ENCODE results near the gene GREM1.
A peak's percentile ranks its signal among the peaks of the same experiment; 100 is the strongest.

The GREM1 gene

DNA sequence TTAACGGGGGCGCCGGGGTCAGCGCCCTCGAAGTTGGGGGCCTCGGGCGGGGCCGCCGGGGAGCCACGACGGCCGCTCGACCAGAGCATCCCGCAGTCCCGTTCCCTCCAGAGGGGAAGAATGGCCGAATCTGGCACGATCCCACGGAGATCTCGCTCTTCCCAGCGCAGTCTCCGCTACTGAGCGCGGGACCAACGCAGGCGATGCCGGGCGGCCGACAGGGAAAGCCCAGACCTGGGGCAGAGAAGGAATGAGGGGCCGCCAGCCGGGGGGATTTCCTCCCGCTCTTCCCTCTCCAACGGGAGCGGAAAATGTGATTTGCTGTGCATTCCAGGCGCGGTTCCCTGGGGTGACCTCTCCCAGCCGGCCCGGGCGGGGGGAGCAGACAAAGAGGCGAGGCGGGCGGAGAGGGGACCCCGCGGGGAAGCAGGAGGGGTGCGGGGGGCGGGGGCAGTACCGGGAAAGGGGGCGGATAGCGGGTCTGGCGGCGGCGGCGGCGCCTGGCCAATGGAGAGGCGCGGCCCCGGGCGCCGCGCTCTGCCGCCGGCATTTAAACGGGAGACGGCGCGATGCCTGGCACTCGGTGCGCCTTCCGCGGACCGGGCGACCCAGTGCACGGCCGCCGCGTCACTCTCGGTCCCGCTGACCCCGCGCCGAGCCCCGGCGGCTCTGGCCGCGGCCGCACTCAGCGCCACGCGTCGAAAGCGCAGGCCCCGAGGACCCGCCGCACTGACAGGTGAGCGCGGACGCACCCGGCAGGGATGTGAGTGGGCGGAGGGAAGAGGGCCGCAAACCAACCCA, at the start of gene GREM1:
GREM1 (plus strand) TSS at position 579 of the 801 bp plus-strand sequence. CDS start 12,687 bp downstream, outside the sequence.
- DNase-seq = no peak

- peak; percentile 3 for DNase-seq
These were observed 48.9 kb upstream of the GREM1 start for GRCh38 chr15:32668942-32669341.

GRCh38 chr15:32669896-32670611, 47.8 kb upstream of the GREM1 start:
- peak; percentile 44 for DNase-seq

- DNase-seq = no peak
These were observed 47.2 kb upstream of the GREM1 start for GRCh38 chr15:32670623-32671022.

GRCh38 chr15:32671339-32672325, 46.2 kb upstream of the GREM1 start:
- DNase-seq = no peak

DNA sequence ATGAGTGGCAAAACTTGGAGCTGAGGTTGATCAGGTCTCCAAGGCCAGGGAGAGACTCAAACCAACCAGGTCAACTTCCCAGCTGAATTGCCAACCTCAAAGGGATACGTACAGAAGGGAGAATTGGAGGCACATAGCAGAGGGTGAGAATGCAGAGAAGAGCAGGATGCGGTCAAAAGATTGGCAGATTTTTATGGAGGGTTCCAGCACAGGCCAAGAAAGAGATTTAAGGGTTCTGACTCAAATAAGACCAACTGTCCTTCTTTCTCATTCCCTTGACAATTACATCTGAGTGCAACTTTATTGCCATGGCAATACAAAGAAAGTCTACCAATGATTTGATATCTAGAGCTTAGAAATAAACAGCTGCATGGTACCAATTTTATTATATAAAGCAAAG, 43.1 kb upstream of the GREM1 start:
- DNase-seq = no peak

DNA sequence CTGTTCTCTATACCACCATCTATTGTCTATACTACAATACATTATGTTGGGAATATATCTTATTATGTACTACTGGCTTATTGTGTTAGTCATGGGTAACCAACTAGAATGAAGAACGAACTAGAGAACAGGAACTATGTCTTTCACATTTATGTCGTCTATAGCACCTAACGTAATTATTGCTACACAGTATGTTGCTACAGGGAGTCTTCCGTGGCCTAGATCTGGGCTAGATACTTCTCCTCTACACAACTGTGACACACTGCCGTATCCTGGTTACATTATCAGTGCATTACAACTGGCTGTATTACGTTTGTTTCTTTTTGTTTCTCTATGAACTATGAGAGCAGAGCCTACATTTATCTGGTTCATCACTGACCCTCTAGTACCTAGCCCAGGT, 42.3 kb upstream of the GREM1 start:
- peak; percentile 7 for DNase-seq

GRCh38 chr15:32676169-32676568, 41.6 kb upstream of the GREM1 start:
- no peak for DNase-seq

GRCh38 chr15:32677238-32677750, 40.5 kb upstream of the GREM1 start:
- DNase-seq = peak; percentile 6

DNA sequence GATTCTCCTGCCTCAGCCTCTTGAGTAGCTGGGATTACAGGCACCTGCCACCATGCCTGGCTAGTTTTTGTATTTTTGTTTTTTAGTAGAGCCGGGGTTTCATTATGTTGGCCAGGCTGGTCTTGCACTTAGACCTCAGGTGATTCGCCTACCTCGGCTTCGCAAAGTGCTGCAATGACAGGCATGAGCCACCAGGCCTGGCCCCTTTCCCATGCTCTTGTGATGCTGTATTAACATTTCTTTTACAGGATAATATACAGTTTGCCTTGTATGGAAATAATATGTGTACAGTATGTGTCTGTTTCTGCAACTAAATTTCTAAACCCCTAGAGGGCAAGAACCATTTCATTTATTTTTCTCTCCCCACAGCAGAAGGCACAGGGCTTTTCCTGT, 38.5 kb upstream of the GREM1 start:
- DNase-seq = no peak

GRCh38 chr15:32682569-32682968, 35.2 kb upstream of the GREM1 start:
- no peak for DNase-seq

DNA sequence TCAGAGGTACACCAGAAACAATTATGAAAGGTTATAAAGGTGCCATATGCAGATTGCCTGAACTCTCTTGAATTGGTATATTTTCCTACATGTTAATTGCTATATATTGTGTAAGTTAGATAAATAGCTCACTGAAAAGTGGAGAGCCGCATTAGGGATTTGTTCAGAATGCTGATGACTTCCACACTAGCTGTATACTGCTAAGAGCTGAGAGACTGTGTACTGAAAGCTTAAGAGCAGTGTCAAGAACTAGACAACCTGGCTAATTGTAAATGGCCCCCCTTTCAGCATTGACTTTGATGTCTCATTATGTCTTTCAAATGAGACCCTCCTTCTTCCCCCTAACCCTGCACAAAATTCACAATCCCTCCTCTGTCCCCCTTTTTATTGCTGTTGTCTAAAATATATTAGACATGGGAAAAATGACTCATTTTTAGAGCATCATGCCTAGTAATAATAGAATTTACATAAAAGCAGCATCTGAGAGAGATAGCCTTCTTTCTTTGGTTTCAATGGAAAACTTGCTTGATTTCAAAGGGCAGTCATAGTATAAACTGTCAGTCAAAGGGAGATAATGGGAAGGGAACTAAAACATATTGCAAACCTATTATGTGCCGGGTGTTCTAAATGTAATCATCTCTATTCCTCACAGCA, 34.7 kb upstream of the GREM1 start:
- DNase-seq = no peak

- DNase-seq = peak; percentile 55
These were observed 33.8 kb upstream of the GREM1 start for GRCh38 chr15:32683906-32684584.

- DNase-seq = no peak
These were observed 32.2 kb upstream of the GREM1 start for GRCh38 chr15:32685576-32685975.

DNA sequence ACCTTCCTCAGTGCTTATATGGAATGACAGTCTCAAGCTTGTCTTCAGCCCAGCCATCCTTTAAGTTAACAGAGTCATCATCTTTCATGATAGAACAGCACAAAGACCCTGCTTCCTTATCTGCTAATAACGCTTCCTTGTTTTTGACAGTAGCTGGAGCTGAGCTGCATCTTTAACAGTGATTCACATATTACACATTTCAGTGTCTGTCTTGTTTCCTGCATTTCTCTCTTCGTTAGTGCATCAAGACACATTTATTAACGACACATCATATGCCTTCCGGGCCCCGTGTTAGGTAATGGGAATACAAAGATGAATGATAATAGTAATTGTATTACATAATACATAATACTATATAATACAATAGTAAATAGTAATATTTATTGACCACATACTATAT, 30.2 kb upstream of the GREM1 start:
- DNase-seq = no peak

DNA sequence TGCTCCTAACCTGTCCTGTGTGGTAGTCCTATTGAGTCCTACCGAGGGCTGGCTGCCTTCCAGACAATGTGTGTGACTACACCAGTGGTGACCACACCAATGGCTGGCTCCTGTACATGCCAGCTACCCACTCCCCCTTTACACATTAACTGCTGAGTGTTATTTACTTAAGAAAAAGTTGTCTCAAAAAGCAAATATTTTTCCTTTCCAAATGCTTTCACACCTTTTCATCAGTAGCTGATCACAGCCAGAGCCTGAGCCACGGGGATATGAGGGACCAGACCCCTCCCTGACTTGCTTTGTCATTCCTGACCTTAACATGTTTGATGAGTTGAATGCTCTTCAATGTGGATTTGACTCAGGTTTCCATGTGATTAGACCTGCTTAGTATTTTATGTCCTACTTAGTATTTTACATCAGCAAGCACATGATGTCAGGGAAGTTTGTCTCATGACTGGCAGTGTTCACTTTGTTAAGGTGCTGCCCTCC, 29.6 kb upstream of the GREM1 start:
- DNase-seq = no peak

DNA sequence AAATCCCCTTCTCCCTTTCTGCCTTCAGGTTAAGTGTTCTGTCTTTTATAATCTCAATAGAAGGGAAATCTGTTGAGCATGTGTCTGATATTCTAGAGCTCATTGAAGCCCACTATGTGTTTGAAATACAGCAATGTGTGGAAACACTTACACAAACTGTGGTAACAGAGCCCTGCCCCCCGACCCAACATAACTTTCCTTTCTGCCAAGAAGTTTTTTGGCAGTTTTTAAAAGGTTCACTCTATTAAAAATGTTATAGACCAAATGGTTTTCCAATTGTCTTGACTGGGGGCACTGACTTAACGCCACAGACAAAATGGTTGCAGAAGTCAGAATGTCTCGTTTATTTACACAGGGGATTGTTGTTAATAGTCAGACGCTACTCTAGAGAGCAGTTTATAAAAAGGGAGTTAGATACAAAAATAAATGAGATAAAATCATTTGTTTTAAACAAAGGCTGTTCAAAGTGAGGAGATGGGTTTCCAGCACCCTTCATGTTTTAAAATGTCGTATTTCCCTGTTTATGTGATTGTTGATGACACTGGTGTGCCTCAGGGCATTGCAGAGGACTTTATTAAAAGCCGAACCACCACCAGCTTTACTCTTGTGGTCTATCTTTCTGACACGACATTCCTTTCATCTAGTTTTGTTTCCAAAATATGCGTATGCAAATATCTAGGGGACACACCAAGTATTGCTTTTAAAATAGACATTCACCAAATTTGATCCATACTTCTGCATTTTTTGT, 26.7 kb upstream of the GREM1 start:
- DNase-seq = no peak

DNA sequence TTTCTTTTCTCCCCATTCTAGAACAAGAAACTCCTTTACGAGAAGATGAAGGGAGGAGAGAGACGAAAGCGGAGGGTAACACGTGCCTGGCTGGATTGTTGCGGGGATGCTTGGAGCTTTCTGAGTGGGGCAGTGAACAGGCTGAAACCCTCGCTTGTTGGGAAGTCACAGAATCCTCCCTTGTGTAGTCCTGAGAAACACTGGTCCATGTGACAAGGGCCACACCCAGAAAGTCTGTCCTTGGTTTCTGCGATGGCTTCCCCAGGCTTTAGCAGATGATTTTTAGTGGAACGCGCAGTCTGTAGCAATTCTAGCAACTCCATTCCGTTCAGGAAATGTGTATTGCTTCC, 26.1 kb upstream of the GREM1 start:
- no peak for DNase-seq

- DNase-seq = no peak
These were observed 25.5 kb upstream of the GREM1 start for GRCh38 chr15:32692286-32692685.

DNA sequence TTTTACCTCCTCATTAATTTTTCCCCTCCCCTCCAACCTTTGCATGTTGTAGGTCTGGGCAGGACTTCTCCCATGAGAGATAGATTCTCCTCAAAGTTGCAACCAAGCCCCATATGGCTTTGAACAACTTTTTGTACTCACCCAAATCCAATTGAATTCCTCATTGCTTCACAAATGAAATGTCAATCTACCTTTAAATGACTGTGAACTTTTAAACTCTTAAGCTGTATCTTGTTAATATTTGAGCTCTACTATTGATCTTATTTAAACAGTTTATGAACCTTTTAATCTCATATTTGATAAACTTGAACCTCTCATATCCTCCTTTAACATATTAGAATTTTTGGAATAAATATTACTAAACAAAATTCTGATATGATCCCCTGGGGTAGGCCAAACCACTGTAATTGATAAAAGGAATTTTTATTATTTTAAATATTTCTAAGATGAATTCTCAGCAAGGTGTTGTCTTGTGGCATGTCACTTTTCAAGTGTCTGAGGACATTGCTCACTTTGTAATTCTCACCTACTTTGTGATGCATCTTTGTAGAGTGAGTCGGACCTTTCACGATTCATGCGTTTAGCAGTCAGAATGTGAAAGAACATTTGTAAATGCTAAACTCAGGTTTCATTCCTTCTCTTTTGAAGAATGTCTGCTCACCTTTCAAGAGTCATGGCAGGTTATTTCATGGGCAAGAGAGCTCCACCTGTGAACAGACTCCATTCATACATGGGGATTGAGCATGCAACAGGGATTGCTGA, 23.4 kb upstream of the GREM1 start:
- DNase-seq = no peak
